Smooth muscle cell (in vitro differentiated cells): ENCODE results near the gene APOL1. TPM values are rescaled to one million over a fixed set of nuclear protein-coding genes. Genes with fewer than 3 reads are reported as not detected.

Experiments
- DNase-seq: peaks from one replicate; lab custom pipeline; 2025; ENCODE audit not compliant: unreplicated experiment; lab: John Stamatoyannopoulos, UW
- H2AFZ ChIP-seq: fragments of 200-600 bp; sonication (generic); 2 replicates; pipeline ENCODE4 v1.6.0; 2016; ENCODE audit warnings: antibody characterized with exemption, low read depth, mild to moderate bottlenecking
- H3F3A ChIP-seq: fragments of 200-600 bp; sonication (generic); 2 replicates; pipeline ENCODE4 v1.6.0; 2017; ENCODE audit warnings: antibody characterized with exemption, low read depth
- H3K27ac ChIP-seq: fragments of 200-600 bp; sonication (generic); 2 replicates; pipeline ENCODE4 v1.5.1; 2016; ENCODE audit warnings: low read depth, mild to moderate bottlenecking
- H3K27me3 ChIP-seq: fragments of 200-600 bp; sonication (generic); 2 replicates; pipeline ENCODE4 v1.6.1; 2016; ENCODE audit warnings: low read depth, mild to moderate bottlenecking
- H3K36me3 ChIP-seq: fragments of 200-600 bp; sonication (generic); 2 replicates; pipeline ENCODE4 v1.5.1; 2016; ENCODE audit warnings: low read depth
- H3K4me1 ChIP-seq: fragments of 200-600 bp; sonication (generic); 2 replicates; pipeline ENCODE4 v1.5.1; 2016; ENCODE audit warnings: low read depth
- H3K4me2 ChIP-seq: fragments of 200-600 bp; sonication (generic); 2 replicates; pipeline ENCODE4 v1.6.0; 2016; ENCODE audit warnings: mild to moderate bottlenecking
- H3K4me3 ChIP-seq: fragments of 200-600 bp; sonication (generic); 2 replicates; pipeline ENCODE4 v1.5.1; 2016; ENCODE audit warnings: mild to moderate bottlenecking
- H3K79me2 ChIP-seq: fragments of 200-600 bp; sonication (generic); 2 replicates; pipeline ENCODE4 v1.6.0; 2016; ENCODE audit warnings: low read depth, mild to moderate bottlenecking
- H3K9ac ChIP-seq: fragments of 200-600 bp; sonication (generic); 2 replicates; pipeline ENCODE4 v1.6.0; 2016; ENCODE audit warnings: low read depth
- H3K9me3 ChIP-seq: fragments of 200-600 bp; sonication (generic); replicated peaks from 2 replicates; pipeline ENCODE4 v1.5.1; 2016; ENCODE audit warnings: low read depth
- H4K20me1 ChIP-seq: fragments of 200-600 bp; sonication (generic); 2 replicates; pipeline ENCODE4 v1.6.0; 2016; ENCODE audit warnings: low read depth
- WGBS: methylation state at CpG from one replicate; pipeline ENCODE4 v1.1.7; 2016; ENCODE audit warnings: low lambda C conversion rate; 5-methylcytosine and 5-hydroxymethylcytosine counted together
- polyA plus RNA-seq: library from polyadenylated mRNA; unstranded; fragments of >200 nt; fragmentation: Nextera tagmentation; extraction: Ambion mirVana; gene quantifications from 2 replicates; pipeline ENCODE4 v1.2.1, GENCODE V29; 2016
- total RNA-seq: library from RNA; depleted of rRNA; stranded (reverse); fragments of >200 nt; gene quantifications from 2 replicates; pipeline ENCODE4 v1.2.3, GENCODE V29; 2014
- TF ChIP-seq, protein P1 (sequence below): fragments of 200-600 bp; sonication (generic); IDR thresholded peaks from 2 replicates; pipeline ENCODE4 v1.5.1; 2017; ENCODE audit warnings: borderline replicate concordance, mild to moderate bottlenecking, antibody characterized with exemption; ENCODE audit not compliant: insufficient read depth, poor library complexity, severe bottlenecking

APOL1 gene
- total and polyA plus RNA-seq, 2 experiments from 2014 or later = 0.62 TPM; not detected in 1

DNA sequence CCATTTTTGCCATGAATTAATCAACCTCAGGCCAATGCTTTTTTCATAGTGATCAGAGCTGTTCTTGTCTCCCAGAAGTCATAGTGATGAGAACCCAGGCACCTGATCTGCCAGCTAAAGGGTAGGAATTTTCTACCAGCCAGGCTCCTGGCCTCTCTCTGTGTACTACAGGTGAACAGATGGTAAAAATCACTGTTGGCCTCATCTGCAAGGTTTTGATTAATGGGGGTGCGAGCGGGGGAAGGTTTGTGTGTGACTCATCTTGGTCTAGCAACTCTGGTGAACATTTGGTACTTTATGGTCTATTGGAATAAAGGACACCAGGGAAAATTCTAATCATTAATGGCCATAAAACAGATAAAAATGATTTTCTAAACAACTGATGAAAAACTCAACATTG lies 37.0 kb upstream of the APOL1 start:
- Histone ChIP-seq H4K20me1 (no peaks in the 10 kb centered on the region), H3K4me3 (no peak overlapping the region), H3K79me2 (no peaks in the 10 kb centered on the region), H3K9me3 (no peaks in the 10 kb centered on the region), H2AFZ (no peak overlapping the region), H3K27me3 (no peaks in the 10 kb centered on the region), H3K36me3 (no peaks in the 10 kb centered on the region), H3K27ac (no peak overlapping the region), H3F3A (no peaks in the 10 kb centered on the region), H3K4me2 (no peak overlapping the region), H3K4me1 (peaks cover 4% of the 10 kb centered on the region), H3K9ac (no peak overlapping the region)
- 91% methylated on average over 2 of the region's 2 CpGs for WGBS
- TF ChIP-seq, protein P1, sequence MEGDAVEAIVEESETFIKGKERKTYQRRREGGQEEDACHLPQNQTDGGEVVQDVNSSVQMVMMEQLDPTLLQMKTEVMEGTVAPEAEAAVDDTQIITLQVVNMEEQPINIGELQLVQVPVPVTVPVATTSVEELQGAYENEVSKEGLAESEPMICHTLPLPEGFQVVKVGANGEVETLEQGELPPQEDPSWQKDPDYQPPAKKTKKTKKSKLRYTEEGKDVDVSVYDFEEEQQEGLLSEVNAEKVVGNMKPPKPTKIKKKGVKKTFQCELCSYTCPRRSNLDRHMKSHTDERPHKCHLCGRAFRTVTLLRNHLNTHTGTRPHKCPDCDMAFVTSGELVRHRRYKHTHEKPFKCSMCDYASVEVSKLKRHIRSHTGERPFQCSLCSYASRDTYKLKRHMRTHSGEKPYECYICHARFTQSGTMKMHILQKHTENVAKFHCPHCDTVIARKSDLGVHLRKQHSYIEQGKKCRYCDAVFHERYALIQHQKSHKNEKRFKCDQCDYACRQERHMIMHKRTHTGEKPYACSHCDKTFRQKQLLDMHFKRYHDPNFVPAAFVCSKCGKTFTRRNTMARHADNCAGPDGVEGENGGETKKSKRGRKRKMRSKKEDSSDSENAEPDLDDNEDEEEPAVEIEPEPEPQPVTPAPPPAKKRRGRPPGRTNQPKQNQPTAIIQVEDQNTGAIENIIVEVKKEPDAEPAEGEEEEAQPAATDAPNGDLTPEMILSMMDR = no peak
- DNase-seq = no peak

DNA sequence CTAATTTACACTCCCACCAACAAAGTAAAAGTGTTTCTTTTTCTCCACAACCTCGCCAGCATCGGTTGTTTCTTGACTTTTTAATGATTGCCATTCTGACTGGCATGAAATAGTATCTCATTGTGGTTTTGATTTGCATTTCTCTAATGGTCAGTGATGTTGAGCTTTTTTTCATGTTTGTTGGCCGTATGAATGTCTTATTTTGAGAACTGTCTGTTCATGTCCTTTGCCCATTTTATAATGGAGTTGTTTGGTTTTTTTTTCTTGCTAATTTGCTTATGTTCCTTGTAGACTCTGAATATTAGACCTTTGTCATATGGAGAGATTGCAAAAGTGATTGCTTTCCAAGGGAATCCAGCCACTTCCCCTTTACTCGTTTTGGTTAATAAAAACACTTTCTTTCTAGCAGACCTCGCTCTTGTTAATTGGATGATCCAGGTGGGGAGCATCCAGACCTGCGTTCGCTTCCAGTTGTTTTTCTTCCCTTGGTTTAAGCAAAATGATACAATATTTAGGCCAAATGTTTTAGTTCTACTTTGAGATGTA lies 34.2 kb upstream of the APOL1 start:
- H3K9ac ChIP-seq = no peak overlapping the region
- peaks cover 10% of the 10 kb centered on the region for H3K4me1 ChIP-seq
- H4K20me1 ChIP-seq = no peaks in the 10 kb centered on the region
- TF ChIP-seq, protein P1 = no peak
- no peaks in the 10 kb centered on the region for H3F3A ChIP-seq
- no peak overlapping the region for H3K4me3 ChIP-seq
- DNase-seq = no peak
- no peak overlapping the region for H3K4me2 ChIP-seq
- no peaks in the 10 kb centered on the region for H3K36me3 ChIP-seq
- H2AFZ ChIP-seq = no peak overlapping the region
- no peaks in the 10 kb centered on the region for H3K79me2 ChIP-seq
- H3K27ac ChIP-seq = no peak overlapping the region
- no peaks in the 10 kb centered on the region for H3K27me3 ChIP-seq
- H3K9me3 ChIP-seq = no peaks in the 10 kb centered on the region
- 93% methylated on average over 7 of the region's 7 CpGs for WGBS

DNA sequence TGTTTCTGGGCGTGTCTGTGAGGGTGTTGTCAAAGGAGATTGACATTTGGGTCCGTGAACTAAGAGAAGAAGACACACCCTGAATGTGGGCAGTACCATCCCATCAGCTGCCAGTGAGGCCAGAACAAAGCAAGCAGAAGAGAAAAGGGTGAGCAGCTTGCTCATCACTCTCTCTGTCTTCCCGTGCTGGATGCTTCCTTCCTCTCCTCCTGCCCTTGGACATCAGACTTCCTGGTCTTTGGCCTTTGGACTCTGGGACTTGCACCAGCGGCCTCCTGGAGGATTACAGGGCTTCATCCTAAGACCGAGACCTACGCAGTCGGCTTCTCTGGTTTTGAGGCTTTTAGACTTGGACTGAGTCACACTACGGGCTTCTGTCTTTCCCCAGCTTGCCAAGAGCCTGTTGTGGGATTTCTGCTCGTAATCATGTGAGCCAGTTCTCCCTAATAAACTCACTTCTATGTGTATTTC lies 32.4 kb upstream of the APOL1 start:
- Histone ChIP-seq H3K79me2 (no peaks in the 10 kb centered on the region), H3K9ac (peak overlapping the region; percentile 45), H2AFZ (no peak overlapping the region), H3K27ac (peak overlapping the region; percentile 75), H3K4me1 (peaks cover 10% of the 10 kb centered on the region), H3K4me3 (no peak overlapping the region), H4K20me1 (no peaks in the 10 kb centered on the region), H3K36me3 (no peaks in the 10 kb centered on the region), H3K27me3 (no peaks in the 10 kb centered on the region), H3K9me3 (no peaks in the 10 kb centered on the region), H3F3A (no peaks in the 10 kb centered on the region), H3K4me2 (peak overlapping the region; percentile 77)
- DNase-seq = peak; percentile 16
- 25% methylated on average over 9 of the region's 9 CpGs for WGBS
- TF ChIP-seq, protein P1 = no peak
